ENCODE measurements around the gene TMEM40.
A peak's percentile ranks its signal among the peaks of the same experiment; 100 is the strongest.

TMEM40 gene

DNA sequence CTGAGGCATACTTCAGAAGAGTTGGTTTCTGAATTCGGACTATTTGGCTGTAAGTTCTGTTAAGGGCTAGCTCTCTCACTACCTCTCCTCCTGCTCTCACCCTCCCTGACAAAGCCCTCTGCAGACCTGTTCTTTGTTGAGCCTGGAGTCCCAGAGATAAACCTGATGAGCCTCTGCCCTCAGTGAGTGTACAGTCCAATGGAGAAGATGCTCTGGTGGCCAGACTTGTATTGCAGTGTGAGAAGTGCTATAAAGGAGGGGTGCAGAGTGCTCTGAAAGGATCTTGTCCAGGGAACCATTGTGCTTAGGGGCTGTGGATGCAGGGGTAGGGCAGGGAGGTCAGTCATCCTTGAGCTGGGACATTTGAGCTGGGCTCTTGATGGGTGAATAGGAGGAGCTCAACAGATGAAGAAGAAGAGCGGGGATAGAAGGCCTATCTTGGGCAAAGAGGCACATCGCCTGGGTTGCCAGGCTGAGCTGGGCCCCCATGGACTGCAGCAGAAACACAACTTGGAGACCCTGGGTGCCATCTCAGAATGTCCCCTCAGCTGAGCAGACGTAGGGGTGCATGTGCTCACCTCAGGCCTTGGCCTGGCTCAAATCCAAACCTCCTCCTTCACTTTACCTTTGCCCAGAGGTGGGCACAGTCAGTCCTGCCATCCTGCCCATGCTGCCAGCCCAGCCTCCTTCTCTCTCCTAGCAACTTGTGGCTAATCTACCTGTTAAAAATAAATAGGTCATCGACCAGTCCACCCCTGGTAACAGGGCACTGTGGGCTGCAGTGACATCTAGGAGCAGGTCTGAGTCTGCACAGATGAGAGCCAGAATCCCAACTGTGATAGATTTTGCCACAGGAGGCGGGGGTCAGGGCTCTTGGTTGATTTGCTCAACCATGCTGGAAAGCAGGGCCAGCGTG lies 40.7 kb upstream of the TMEM40 start:
- Histone ChIP-seq H3K4me2 (ENCODE audit: low read length) (no peak overlapping the region), H3K4me1 (ENCODE audit: control insufficient read depth, low read depth, low read length) (no peaks in the 10 kb centered on the region), H2BK5ac (ENCODE audit: low read length) (no peak overlapping the region), H3K18ac (ENCODE audit: low read length) (no peak overlapping the region), H3K23ac (ENCODE audit: low read length) (no peak overlapping the region), H2BK120ac (ENCODE audit: low read depth, low read length) (no peak overlapping the region), H2BK15ac (replicated peaks; ENCODE audit: low read depth) (no peak overlapping the region), H3K36me3 (ENCODE audit: control insufficient read depth, insufficient read depth, low read length) (no peaks in the 10 kb centered on the region), H2AK5ac (ENCODE audit: low read length) (no peak overlapping the region), H3K79me1 (ENCODE audit: low read length) (no peaks in the 10 kb centered on the region), H4K5ac (ENCODE audit: low read length) (no peak overlapping the region), H3K9ac (ENCODE audit: low read length) (no peak overlapping the region), H3K56ac (ENCODE audit: low read length) (no peak overlapping the region), H4K8ac (ENCODE audit: low read depth, low read length) (no peak overlapping the region), H3K27me3 (ENCODE audit: insufficient read depth, low read length, poor library complexity) (no peaks in the 10 kb centered on the region), H3K27ac (ENCODE audit: low read depth, low read length) (no peak overlapping the region), H3K4me3 (ENCODE audit: low read length) (no peak overlapping the region), H3K79me2 (ENCODE audit: control insufficient read depth, insufficient read depth, low read length) (no peaks in the 10 kb centered on the region), H3K4ac (ENCODE audit: low read depth, low read length) (no peak overlapping the region)
- DNase-seq, result no peak
- WGBS (ENCODE audit: extremely low coverage, insufficient coverage, low lambda C conversion rate), result no CpG with 5 or more reads among the region's 7 CpGs

DNA sequence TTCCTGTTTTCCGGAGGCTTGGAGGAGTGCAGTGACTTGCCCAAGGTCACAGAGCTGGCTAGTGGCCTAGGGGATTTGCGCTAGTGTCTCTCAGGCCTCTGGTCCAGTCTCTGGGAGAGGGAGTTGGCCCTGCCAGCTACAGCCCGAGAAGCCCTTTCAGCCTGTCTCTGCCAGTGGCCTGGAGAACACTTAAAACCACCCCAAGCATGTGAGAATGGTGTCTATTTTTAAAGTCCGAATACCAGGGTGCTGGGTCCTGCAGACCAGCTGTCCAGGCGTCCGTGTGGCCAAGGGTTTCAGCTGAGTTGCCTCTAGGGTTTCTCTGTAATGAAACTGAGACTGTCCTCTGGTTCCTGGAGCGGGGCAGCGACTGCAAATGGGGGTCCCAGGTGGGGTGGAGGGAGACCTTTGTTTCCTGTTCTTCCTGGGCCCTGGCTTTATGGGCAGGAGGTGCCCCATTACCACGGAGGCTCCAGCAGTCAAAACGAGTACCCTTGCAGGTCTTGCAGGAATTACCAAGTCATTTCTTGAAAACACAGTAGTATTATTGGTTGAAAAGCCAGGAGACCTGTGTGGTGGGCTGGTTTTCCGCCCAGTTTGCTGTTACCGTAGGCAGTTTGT lies 39.6 kb upstream of the TMEM40 start:
- Histone ChIP-seq H3K36me3 (ENCODE audit: control insufficient read depth, insufficient read depth, low read length) (no peaks in the 10 kb centered on the region), H2BK15ac (replicated peaks; ENCODE audit: low read depth) (no peak overlapping the region), H4K5ac (ENCODE audit: low read length) (no peak overlapping the region), H3K4ac (ENCODE audit: low read depth, low read length) (no peak overlapping the region), H3K4me1 (ENCODE audit: control insufficient read depth, low read depth, low read length) (no peaks in the 10 kb centered on the region), H3K27me3 (ENCODE audit: insufficient read depth, low read length, poor library complexity) (no peaks in the 10 kb centered on the region), H2BK5ac (ENCODE audit: low read length) (no peak overlapping the region), H3K79me1 (ENCODE audit: low read length) (no peaks in the 10 kb centered on the region), H3K18ac (ENCODE audit: low read length) (no peak overlapping the region), H3K9ac (ENCODE audit: low read length) (no peak overlapping the region), H3K4me3 (ENCODE audit: low read length) (no peak overlapping the region), H3K56ac (ENCODE audit: low read length) (no peak overlapping the region), H2AK5ac (ENCODE audit: low read length) (no peak overlapping the region), H4K8ac (ENCODE audit: low read depth, low read length) (no peak overlapping the region), H3K4me2 (ENCODE audit: low read length) (no peak overlapping the region), H3K23ac (ENCODE audit: low read length) (no peak overlapping the region), H2BK120ac (ENCODE audit: low read depth, low read length) (no peak overlapping the region), H3K79me2 (ENCODE audit: control insufficient read depth, insufficient read depth, low read length) (no peaks in the 10 kb centered on the region), H3K27ac (ENCODE audit: low read depth, low read length) (no peak overlapping the region)
- DNase-seq, result no peak
- no CpG with 5 or more reads among the region's 12 CpGs for WGBS (ENCODE audit: extremely low coverage, insufficient coverage, low lambda C conversion rate)

DNA sequence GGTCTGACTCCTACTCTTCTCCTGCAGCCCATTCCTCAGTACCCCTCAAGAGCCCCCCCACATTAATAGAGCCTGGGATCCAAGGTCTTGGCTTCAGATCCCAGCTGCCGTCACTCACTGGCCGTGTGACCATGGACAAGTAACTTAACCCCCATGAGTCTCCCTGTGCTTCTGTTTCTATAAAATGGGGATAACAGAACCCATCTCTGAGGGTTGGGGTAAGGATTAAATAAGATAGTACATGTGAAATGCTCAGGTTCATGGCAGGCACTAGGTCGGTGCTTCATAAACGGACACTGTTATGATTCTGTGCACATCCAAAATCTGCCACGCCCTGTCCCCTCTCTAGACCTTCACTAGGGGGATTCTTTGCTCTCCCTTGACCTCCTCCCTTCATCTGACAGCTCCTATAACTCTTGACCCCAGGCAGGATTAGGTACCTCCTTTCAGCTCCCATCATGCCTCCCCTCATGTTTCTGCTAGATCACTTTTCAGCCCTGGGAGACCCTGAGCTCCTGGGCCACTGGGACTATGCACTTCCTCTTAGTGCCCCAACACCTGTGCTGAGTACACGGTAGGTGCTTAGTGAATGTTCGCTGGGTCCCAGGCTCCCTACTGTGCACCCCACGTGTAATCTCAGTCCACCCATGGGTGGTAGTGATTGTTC lies 39.0 kb upstream of the TMEM40 start:
- WGBS (ENCODE audit: extremely low coverage, insufficient coverage, low lambda C conversion rate), result no CpG with 5 or more reads among the region's 8 CpGs
- no peak overlapping the region for H3K9ac ChIP-seq (ENCODE audit: low read length)
- DNase-seq, result no peak

DNA sequence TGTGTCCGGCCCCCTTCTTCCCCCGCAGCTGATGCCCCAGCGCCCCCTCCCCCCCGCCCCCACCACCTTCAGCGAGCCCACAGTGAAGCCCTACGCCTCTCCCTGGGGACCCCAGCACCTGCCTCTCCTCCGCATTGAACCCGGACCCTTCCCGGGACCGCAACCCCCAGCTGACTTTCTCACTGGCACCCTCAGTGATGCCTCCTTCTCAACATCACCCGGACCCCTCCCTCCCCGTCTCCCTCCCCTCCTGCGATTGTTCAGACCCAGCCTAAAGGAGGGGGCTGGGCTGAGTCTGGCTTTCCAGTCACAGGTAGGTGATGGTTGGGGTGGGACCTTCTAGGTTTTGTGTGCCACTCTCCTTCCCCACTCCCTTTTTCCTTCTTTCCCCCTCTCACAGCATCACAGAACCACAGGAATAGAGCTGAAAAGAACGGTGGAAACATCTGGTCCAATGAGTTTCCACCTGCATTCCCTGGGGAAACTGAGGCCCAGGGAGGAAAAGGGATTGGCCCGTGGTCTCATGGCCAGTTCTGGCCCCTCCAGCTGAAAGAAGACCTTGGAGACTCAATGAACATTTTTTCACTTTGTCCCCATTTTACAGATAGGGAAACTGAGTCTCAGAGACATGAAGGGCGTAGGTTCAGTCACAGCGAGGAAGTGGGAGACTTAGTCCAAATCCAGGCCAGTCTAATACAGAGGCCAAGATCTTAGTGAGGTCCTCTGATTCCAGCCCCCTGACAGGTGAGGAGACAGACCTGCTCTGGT lies 38.2 kb upstream of the TMEM40 start:
- Histone ChIP-seq H2BK15ac (replicated peaks; ENCODE audit: low read depth) (no peak overlapping the region), H4K8ac (ENCODE audit: low read depth, low read length) (no peak overlapping the region), H2BK5ac (ENCODE audit: low read length) (no peak overlapping the region), H3K27ac (ENCODE audit: low read depth, low read length) (no peak overlapping the region), H2BK120ac (ENCODE audit: low read depth, low read length) (no peak overlapping the region), H3K4ac (ENCODE audit: low read depth, low read length) (no peak overlapping the region), H3K4me1 (ENCODE audit: control insufficient read depth, low read depth, low read length) (no peaks in the 10 kb centered on the region), H3K36me3 (ENCODE audit: control insufficient read depth, insufficient read depth, low read length) (no peaks in the 10 kb centered on the region), H3K27me3 (ENCODE audit: insufficient read depth, low read length, poor library complexity) (no peaks in the 10 kb centered on the region), H3K56ac (ENCODE audit: low read length) (no peak overlapping the region), H3K23ac (ENCODE audit: low read length) (no peak overlapping the region), H3K18ac (ENCODE audit: low read length) (peak overlapping the region; percentile 53), H3K79me2 (ENCODE audit: control insufficient read depth, insufficient read depth, low read length) (no peaks in the 10 kb centered on the region), H3K4me2 (ENCODE audit: low read length) (no peak overlapping the region), H3K9ac (ENCODE audit: low read length) (no peak overlapping the region), H2AK5ac (ENCODE audit: low read length) (no peak overlapping the region), H3K4me3 (ENCODE audit: low read length) (no peak overlapping the region), H4K5ac (ENCODE audit: low read length) (no peak overlapping the region), H3K79me1 (ENCODE audit: low read length) (no peaks in the 10 kb centered on the region)
- DNase-seq, result no peak
- WGBS (ENCODE audit: extremely low coverage, insufficient coverage, low lambda C conversion rate), result no CpG with 5 or more reads among the region's 17 CpGs

More for the DNA sequence above, 39.0 kb upstream of the TMEM40 start:
- Histone ChIP-seq H3K56ac (ENCODE audit: low read length) (no peak overlapping the region), H3K4me3 (ENCODE audit: low read length) (no peak overlapping the region), H3K79me1 (ENCODE audit: low read length) (no peaks in the 10 kb centered on the region), H3K4me2 (ENCODE audit: low read length) (no peak overlapping the region), H3K18ac (ENCODE audit: low read length) (no peak overlapping the region), H2BK15ac (replicated peaks; ENCODE audit: low read depth) (no peak overlapping the region), H3K79me2 (ENCODE audit: control insufficient read depth, insufficient read depth, low read length) (no peaks in the 10 kb centered on the region), H4K8ac (ENCODE audit: low read depth, low read length) (no peak overlapping the region), H3K36me3 (ENCODE audit: control insufficient read depth, insufficient read depth, low read length) (no peaks in the 10 kb centered on the region), H4K5ac (ENCODE audit: low read length) (no peak overlapping the region), H3K4me1 (ENCODE audit: control insufficient read depth, low read depth, low read length) (no peaks in the 10 kb centered on the region), H3K27me3 (ENCODE audit: insufficient read depth, low read length, poor library complexity) (no peaks in the 10 kb centered on the region), H3K4ac (ENCODE audit: low read depth, low read length) (no peak overlapping the region), H2BK120ac (ENCODE audit: low read depth, low read length) (no peak overlapping the region), H2BK5ac (ENCODE audit: low read length) (no peak overlapping the region), H2AK5ac (ENCODE audit: low read length) (no peak overlapping the region), H3K27ac (ENCODE audit: low read depth, low read length) (no peak overlapping the region), H3K23ac (ENCODE audit: low read length) (no peak overlapping the region)

DNA sequence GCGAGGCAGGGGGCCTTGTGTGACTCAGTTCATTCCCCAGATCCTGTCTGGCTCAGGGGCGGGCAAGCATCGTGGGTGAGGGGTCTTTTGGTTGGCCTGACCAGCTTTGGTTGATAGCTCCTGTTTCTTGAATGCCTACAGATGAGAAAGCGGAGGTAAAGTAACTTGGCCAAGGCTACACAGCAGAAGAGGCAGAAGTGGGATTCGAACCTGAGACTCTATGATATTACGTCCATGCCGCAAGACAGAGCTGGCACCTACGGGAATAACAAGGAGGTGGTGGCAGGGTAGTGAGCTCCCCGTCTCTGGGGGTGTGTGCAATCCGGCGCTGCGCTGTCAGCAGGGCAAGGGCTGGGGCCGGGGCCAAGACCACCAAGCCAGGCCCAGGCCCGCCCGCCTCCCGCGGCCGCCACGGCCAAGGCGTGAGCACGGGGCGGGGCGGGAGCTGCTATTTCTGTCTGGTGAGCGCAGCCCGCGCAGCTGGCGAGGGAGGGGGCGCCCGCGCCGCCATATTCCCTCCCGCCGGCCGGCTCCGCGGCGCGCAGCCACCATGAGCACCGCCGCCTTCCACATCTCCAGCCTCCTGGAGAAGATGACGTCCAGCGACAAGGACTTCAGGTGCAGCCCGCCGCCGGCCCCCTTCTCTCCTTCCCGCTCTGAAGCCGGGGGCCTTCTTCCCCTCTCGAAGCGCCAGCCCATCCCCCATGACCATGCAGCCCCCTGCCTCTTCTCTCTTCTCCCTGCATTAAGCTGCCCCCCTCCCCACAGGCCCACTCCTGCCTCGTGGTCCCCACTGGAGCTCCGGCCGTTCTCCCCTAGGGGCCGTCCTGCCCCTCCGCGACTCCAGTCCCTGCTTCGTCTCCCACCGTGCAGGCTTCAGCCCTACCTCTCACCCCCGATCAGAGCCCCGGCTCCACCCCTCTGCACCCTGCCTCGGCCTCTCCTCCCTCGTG lies 37.4 kb upstream of the TMEM40 start, which contains the start of gene CAND2:
TSS of gene CAND2 (plus strand) at position 510 of the 953 bp plus-strand sequence. CDS start at position 551, 41 bp downstream.
- Histone ChIP-seq H3K4ac (ENCODE audit: low read depth, low read length) (peak within 1 kb of the TSS; percentile 11), H3K56ac (ENCODE audit: low read length) (peak within 1 kb of the TSS; percentile 94), H4K5ac (ENCODE audit: low read length) (no peak within 1 kb of the TSS), H3K79me2 (ENCODE audit: control insufficient read depth, insufficient read depth, low read length) (no peaks in the 10 kb centered on the region), H3K27ac (ENCODE audit: low read depth, low read length) (no peak within 1 kb of the TSS), H2BK15ac (replicated peaks; ENCODE audit: low read depth) (no peak within 1 kb of the TSS), H4K8ac (ENCODE audit: low read depth, low read length) (no peak within 1 kb of the TSS), H2BK120ac (ENCODE audit: low read depth, low read length) (no peak within 1 kb of the TSS), H3K18ac (ENCODE audit: low read length) (peak within 1 kb of the TSS; percentile 53), H3K36me3 (ENCODE audit: control insufficient read depth, insufficient read depth, low read length) (no peaks in the 10 kb centered on the region), H3K79me1 (ENCODE audit: low read length) (no peaks in the 10 kb centered on the region), H3K27me3 (ENCODE audit: insufficient read depth, low read length, poor library complexity) (no peaks in the 10 kb centered on the region), H3K9ac (ENCODE audit: low read length) (peak within 1 kb of the TSS; percentile 78), H3K4me3 (ENCODE audit: low read length) (peak within 1 kb of the TSS; percentile 70), H3K4me2 (ENCODE audit: low read length) (peak within 1 kb of the TSS; percentile 92), H3K4me1 (ENCODE audit: control insufficient read depth, low read depth, low read length) (no peaks in the 10 kb centered on the region), H3K23ac (ENCODE audit: low read length) (no peak within 1 kb of the TSS), H2AK5ac (ENCODE audit: low read length) (no peak within 1 kb of the TSS), H2BK5ac (ENCODE audit: low read length) (no peak within 1 kb of the TSS)
- no CpG with 5 or more reads among the region's 61 CpGs for WGBS (ENCODE audit: extremely low coverage, insufficient coverage, low lambda C conversion rate)
- DNase-seq, result peak; percentile 53
